HG03066 (cell line): ENCODE data around the gene KCNJ6.

Experiments used
- ATAC-seq: cut with Tn5 transposase; IDR thresholded peaks from one replicate; pipeline ENCODE4 v1.9.1; 2021; ENCODE audit warnings: low read depth; ENCODE audit not compliant: unreplicated experiment

Gene KCNJ6

GRCh38 chr21:37868446-37869295, 47.6 kb downstream of the KCNJ6 start:
- no peak for ATAC-seq

- no peak for ATAC-seq
Observed at GRCh38 chr21:37866027-37866426, 50.2 kb downstream of the KCNJ6 start.

GRCh38 chr21:37865156-37865555, 51.1 kb downstream of the KCNJ6 start:
- ATAC-seq, result no peak

GRCh38 chr21:37863842-37864241, 52.4 kb downstream of the KCNJ6 start:
- ATAC-seq, result no peak

GRCh38 chr21:37862536-37862935, 53.7 kb downstream of the KCNJ6 start:
- no peak for ATAC-seq

- ATAC-seq, result no peak
Observed at GRCh38 chr21:37861561-37861960, 54.7 kb downstream of the KCNJ6 start.

- no peak for ATAC-seq
Observed at GRCh38 chr21:37860416-37860815, 55.8 kb downstream of the KCNJ6 start.

GRCh38 chr21:37855647-37856625, 60.3 kb downstream of the KCNJ6 start:
- no peak for ATAC-seq

- no peak for ATAC-seq
Observed at GRCh38 chr21:37855271-37855646, 61.0 kb downstream of the KCNJ6 start.

- no peak for ATAC-seq
Observed at GRCh38 chr21:37849506-37850102, 66.7 kb downstream of the KCNJ6 start.

GRCh38 chr21:37848721-37849490, 67.4 kb downstream of the KCNJ6 start:
- no peak for ATAC-seq

GRCh38 chr21:37845535-37845934, 70.7 kb downstream of the KCNJ6 start:
- ATAC-seq, result no peak

- no peak for ATAC-seq
Observed at GRCh38 chr21:37843191-37843590, 73.1 kb downstream of the KCNJ6 start.

- no peak for ATAC-seq
Observed at GRCh38 chr21:37842163-37842919, 73.9 kb downstream of the KCNJ6 start.

- ATAC-seq, result no peak
Observed at GRCh38 chr21:37837381-37837780, 78.9 kb downstream of the KCNJ6 start.

GRCh38 chr21:37835481-37835880, 80.8 kb downstream of the KCNJ6 start:
- ATAC-seq, result no peak

GRCh38 chr21:37833301-37833700, 83.0 kb downstream of the KCNJ6 start:
- no peak for ATAC-seq

- no peak for ATAC-seq
Observed at GRCh38 chr21:37829447-37829846, 86.8 kb downstream of the KCNJ6 start.

- ATAC-seq, result no peak
Observed at GRCh38 chr21:37828991-37829390, 87.3 kb downstream of the KCNJ6 start.

GRCh38 chr21:37828556-37828955, 87.7 kb downstream of the KCNJ6 start:
- ATAC-seq, result no peak
